ENCODE results near the gene MDC1. TPM values are rescaled to one million over a fixed set of nuclear protein-coding genes. Genes with fewer than 3 reads are reported as not detected.

Gene MDC1
- total and polyA plus RNA-seq, 2 of the 13 experiments (the other 11 are each of a cell fraction or from before 2014, with no cell fraction given): 8.4 to 14.0 TPM

- TF ChIP-seq RBM39 (IDR thresholded peaks at IDR 0.05; ENCODE audit: low read depth, low read length, poor library complexity, severe bottlenecking): no peak
- peak; percentile 79; the same call in 1 of the 2 replicates for TF ChIP-seq ZBTB34 (CRISPR knock-in tag; IDR thresholded peaks at IDR 0.05)
- peak; percentile 78 for TF ChIP-seq ZNF883 (CRISPR knock-in tag; IDR thresholded peaks at IDR 0.05; ENCODE audit: not compliant biosample characterization)
- TF ChIP-seq MED13 (CRISPR knock-in tag; IDR thresholded peaks at IDR 0.05): no peak
- TF ChIP-seq ZNF318 (CRISPR knock-in tag; IDR thresholded peaks at IDR 0.05): peak; percentile 75; the same call in 1 of the 2 replicates
- no peak; the same call in 1 of the 2 replicates for TF ChIP-seq ZNF737 (CRISPR knock-in tag; IDR thresholded peaks at IDR 0.05; ENCODE audit: borderline replicate concordance)
- TF ChIP-seq, protein P1, sequence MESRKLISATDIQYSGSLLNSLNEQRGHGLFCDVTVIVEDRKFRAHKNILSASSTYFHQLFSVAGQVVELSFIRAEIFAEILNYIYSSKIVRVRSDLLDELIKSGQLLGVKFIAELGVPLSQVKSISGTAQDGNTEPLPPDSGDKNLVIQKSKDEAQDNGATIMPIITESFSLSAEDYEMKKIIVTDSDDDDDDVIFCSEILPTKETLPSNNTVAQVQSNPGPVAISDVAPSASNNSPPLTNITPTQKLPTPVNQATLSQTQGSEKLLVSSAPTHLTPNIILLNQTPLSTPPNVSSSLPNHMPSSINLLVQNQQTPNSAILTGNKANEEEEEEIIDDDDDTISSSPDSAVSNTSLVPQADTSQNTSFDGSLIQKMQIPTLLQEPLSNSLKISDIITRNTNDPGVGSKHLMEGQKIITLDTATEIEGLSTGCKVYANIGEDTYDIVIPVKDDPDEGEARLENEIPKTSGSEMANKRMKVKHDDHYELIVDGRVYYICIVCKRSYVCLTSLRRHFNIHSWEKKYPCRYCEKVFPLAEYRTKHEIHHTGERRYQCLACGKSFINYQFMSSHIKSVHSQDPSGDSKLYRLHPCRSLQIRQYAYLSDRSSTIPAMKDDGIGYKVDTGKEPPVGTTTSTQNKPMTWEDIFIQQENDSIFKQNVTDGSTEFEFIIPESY (CRISPR knock-in tag; IDR thresholded peaks at IDR 0.05): peak; percentile 79
- TF ChIP-seq, protein P2, sequence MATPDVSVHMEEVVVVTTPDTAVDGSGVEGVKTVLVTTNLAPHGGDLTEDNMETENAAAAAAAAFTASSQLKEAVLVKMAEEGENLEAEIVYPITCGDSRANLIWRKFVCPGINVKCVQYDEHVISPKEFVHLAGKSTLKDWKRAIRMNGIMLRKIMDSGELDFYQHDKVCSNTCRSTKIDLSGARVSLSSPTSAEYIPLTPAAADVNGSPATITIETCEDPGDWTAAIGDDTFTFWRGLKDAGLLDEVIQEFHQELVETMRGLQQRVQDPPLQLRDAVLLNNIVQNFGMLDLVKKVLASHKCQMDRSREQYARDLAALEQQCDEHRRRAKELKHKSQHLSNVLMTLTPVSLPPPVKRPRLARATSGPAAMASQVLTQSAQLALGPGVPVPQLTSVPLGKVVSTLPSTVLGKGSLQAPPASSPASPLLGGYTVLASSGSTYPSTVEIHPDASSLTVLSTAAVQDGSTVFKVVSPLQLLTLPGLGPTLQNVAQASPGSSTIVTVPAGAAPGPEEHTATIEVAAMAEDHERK (CRISPR knock-in tag; IDR thresholded peaks at IDR 0.05; ENCODE audit: low read depth): no peak
- TF ChIP-seq RXRB (CRISPR knock-in tag; IDR thresholded peaks at IDR 0.05; ENCODE audit: borderline replicate concordance): peak; percentile 93
- peak; percentile 71 for TF ChIP-seq JUND (CRISPR knock-in tag; IDR thresholded peaks at IDR 0.05)
Observed at GRCh38 chr6:30654798-30655742, 62.0 kb downstream of the MDC1 start (continued).

All from HepG2 (cell line).